Measurements from ENCODE around the gene OTULIN.

The OTULIN gene
- long read RNA-seq, partial matches to known transcripts, result 1 of 2 reads
- long read RNA-seq, other reads (novel, unspliced or antisense), result 1 of 2 reads

DNA sequence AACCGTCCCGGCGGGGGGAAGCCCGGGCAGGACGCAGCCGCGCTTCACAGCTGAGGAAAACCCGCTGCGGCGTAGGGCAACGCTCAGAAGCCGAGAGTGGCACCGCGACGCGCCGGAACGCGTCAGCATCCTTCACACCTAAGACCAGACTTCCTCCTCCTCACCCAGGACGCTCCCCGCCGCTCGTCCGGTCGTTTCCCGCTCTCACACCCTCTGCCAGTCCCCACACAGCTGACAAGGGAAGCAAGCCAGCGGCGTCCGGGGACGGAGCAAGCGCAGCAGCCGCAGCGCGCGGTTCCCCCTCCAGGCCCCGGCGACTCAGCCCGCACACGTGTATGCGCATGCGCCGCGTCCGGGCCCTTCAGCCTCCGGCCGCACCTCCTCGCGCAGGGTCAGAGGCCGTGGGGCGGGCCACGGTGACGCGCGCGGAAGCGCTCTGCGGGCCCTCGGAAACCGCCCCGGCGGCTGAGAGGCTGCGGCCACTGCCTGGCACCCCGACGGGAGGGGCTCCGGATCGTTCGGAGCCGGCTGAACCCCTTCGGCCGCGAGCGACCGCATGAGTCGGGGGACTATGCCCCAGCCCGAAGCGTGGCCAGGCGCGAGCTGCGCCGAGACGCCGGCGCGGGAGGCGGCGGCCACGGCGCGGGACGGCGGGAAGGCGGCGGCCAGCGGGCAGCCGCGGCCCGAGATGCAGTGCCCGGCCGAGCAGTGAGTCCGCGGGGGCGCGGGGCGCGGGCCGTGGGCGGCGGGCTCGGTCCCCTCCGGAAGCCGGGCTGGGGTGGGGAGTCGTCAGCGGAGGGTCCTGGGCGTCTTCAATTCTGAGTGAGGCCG lies at the start of gene OTULIN:
Gene OTULIN (plus strand): TSS at position 449 of the 831 bp plus-strand sequence. CDS start 108 bp downstream, at position 557.
- TF ChIP-seq SPI1 (IDR thresholded peaks at IDR 0.05; ENCODE audit: borderline replicate concordance, low read depth) (peak; percentile 66; the same call in 1 of the 2 replicates), GABPA (IDR thresholded peaks at IDR 0.05; ENCODE audit: low read depth) (peak; percentile 46; the same call in 1 of the 2 replicates), POLR2AphosphoS5 (IDR thresholded peaks at IDR 0.05; ENCODE audit: low read depth) (peak; percentile 82; the same call in 1 of the 2 replicates)
- TF ChIP-seq, protein P1, sequence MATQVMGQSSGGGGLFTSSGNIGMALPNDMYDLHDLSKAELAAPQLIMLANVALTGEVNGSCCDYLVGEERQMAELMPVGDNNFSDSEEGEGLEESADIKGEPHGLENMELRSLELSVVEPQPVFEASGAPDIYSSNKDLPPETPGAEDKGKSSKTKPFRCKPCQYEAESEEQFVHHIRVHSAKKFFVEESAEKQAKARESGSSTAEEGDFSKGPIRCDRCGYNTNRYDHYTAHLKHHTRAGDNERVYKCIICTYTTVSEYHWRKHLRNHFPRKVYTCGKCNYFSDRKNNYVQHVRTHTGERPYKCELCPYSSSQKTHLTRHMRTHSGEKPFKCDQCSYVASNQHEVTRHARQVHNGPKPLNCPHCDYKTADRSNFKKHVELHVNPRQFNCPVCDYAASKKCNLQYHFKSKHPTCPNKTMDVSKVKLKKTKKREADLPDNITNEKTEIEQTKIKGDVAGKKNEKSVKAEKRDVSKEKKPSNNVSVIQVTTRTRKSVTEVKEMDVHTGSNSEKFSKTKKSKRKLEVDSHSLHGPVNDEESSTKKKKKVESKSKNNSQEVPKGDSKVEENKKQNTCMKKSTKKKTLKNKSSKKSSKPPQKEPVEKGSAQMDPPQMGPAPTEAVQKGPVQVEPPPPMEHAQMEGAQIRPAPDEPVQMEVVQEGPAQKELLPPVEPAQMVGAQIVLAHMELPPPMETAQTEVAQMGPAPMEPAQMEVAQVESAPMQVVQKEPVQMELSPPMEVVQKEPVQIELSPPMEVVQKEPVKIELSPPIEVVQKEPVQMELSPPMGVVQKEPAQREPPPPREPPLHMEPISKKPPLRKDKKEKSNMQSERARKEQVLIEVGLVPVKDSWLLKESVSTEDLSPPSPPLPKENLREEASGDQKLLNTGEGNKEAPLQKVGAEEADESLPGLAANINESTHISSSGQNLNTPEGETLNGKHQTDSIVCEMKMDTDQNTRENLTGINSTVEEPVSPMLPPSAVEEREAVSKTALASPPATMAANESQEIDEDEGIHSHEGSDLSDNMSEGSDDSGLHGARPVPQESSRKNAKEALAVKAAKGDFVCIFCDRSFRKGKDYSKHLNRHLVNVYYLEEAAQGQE (IDR thresholded peaks at IDR 0.05; ENCODE audit: insufficient replicate concordance, low read depth), result peak; percentile 15
- TF ChIP-seq, protein P2, sequence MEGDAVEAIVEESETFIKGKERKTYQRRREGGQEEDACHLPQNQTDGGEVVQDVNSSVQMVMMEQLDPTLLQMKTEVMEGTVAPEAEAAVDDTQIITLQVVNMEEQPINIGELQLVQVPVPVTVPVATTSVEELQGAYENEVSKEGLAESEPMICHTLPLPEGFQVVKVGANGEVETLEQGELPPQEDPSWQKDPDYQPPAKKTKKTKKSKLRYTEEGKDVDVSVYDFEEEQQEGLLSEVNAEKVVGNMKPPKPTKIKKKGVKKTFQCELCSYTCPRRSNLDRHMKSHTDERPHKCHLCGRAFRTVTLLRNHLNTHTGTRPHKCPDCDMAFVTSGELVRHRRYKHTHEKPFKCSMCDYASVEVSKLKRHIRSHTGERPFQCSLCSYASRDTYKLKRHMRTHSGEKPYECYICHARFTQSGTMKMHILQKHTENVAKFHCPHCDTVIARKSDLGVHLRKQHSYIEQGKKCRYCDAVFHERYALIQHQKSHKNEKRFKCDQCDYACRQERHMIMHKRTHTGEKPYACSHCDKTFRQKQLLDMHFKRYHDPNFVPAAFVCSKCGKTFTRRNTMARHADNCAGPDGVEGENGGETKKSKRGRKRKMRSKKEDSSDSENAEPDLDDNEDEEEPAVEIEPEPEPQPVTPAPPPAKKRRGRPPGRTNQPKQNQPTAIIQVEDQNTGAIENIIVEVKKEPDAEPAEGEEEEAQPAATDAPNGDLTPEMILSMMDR (IDR thresholded peaks at IDR 0.05; ENCODE audit: insufficient read depth, low read length), result no peak
- H3K4me3 ChIP-seq (replicated peaks; ENCODE audit: insufficient read depth, low read length), result peak within 1 kb of the TSS; percentile 68
- H3K27ac ChIP-seq (replicated peaks), result peak within 1 kb of the TSS; percentile 63
- DNase-seq (ENCODE audit: low read depth in 1 of 2, low spot score in 1 of 2), result peak; percentile 87 to 96
- no peaks in the 10 kb centered on the region for H3K27me3 ChIP-seq (ENCODE audit: insufficient read depth, poor library complexity, severe bottlenecking)

DNA sequence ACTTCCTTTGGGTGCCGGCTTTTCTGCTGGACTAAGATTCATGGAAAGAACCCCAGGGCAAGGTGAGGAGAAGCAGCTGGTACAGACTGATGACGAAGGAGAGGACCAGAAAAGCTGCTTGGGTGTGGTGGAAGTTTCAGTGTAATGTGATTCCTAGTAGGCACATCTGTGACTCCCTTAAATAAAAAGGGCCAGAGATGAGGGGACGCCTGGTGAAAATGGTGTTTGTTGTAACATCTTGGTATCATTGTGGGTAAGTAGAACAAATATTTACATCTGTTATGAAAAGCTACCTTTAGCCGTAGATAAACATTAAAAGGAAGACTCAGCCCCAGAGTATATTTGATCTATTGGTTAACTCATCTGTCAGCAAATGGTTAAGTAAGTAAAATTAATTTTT lies 49.2 kb upstream of the OTULIN start:
- Histone ChIP-seq H3K27ac (replicated peaks) (no peak overlapping the region), H3K27me3 (ENCODE audit: insufficient read depth, poor library complexity, severe bottlenecking) (no peaks in the 10 kb centered on the region), H3K4me3 (replicated peaks; ENCODE audit: insufficient read depth, low read length) (no peak overlapping the region)
- no peak for DNase-seq (ENCODE audit: low read depth in 1 of 2, low spot score in 1 of 2)
- TF ChIP-seq, protein P2 (IDR thresholded peaks at IDR 0.05; ENCODE audit: insufficient read depth, low read length), result no peak
- TF ChIP-seq GABPA (IDR thresholded peaks at IDR 0.05; ENCODE audit: low read depth), result no peak
- TF ChIP-seq, protein P1 (IDR thresholded peaks at IDR 0.05; ENCODE audit: insufficient replicate concordance, low read depth), result no peak
- TF ChIP-seq POLR2AphosphoS5 (IDR thresholded peaks at IDR 0.05; ENCODE audit: low read depth), result no peak
- no peak for TF ChIP-seq SPI1 (IDR thresholded peaks at IDR 0.05; ENCODE audit: borderline replicate concordance, low read depth)

DNA sequence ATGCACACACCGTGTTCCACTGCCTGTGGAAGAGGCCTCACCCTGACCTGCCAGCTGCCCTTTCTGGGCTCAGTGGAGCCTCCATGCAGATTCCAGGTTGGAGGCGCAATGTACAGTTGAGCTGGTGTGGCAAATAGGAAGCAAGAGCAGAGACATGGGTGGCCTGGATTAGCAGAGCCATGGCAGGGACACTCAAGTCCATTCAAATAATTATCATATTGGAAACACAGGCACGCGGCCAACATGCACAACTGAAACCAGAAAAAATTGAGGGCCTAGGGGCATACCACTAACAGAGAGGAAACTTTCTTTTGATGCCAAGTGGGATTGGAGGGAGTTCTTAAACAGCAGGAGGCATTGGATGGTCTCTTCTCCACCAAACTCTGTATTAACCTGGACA lies 47.1 kb upstream of the OTULIN start:
- Histone ChIP-seq H3K4me3 (replicated peaks; ENCODE audit: insufficient read depth, low read length) (no peak overlapping the region), H3K27ac (replicated peaks) (no peak overlapping the region), H3K27me3 (ENCODE audit: insufficient read depth, poor library complexity, severe bottlenecking) (no peaks in the 10 kb centered on the region)
- TF ChIP-seq, protein P1 (IDR thresholded peaks at IDR 0.05; ENCODE audit: insufficient replicate concordance, low read depth), result no peak
- no peak for TF ChIP-seq GABPA (IDR thresholded peaks at IDR 0.05; ENCODE audit: low read depth)
- TF ChIP-seq, protein P2 (IDR thresholded peaks at IDR 0.05; ENCODE audit: insufficient read depth, low read length), result no peak
- DNase-seq (ENCODE audit: low read depth in 1 of 2, low spot score in 1 of 2), result no peak

Measured in HL-60 (cell line).